ENCODE measurements around the gene HERC4.

Gene HERC4

DNA sequence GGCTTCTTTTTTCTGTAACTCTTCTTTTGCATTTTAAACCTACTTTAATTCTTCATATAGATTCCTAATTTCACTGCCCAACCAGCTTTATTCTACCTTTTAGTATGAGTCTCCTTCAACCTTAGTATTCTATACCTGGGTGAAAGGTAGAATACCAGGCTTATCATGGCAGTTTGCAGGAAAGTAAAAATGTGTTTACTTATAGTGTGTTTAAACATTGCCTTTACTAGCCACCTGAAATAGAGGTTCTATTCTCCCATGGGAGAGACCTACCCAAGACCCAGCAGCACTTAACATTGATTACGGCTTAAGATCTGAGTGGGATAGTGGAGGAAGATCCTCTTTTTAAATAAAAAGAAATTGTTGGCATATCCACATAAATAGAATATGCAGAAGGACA, 32.6 kb upstream of the HERC4 start:
- Histone ChIP-seq H3K27me3 (ENCODE audit: insufficient read depth, low read depth) (no peaks in the 10 kb centered on the region), H2AFZ (ENCODE audit: low read depth) (no peak overlapping the region), H3K4me3 (IDR thresholded peaks at IDR 0.05; ENCODE audit: insufficient read depth, low read depth, low read length) (no peak overlapping the region), H3K36me3 (ENCODE audit: insufficient read depth) (no peaks in the 10 kb centered on the region), H3K79me2 (ENCODE audit: insufficient read depth, low read depth) (no peaks in the 10 kb centered on the region), H3K4me2 (no peak overlapping the region), H3K27ac (no peak overlapping the region), H3K9ac (no peak overlapping the region), H3K4me1 (ENCODE audit: low read depth, poor library complexity, severe bottlenecking) (no peaks in the 10 kb centered on the region), H4K20me1 (ENCODE audit: insufficient read depth) (no peaks in the 10 kb centered on the region)
- TF ChIP-seq, protein P1, sequence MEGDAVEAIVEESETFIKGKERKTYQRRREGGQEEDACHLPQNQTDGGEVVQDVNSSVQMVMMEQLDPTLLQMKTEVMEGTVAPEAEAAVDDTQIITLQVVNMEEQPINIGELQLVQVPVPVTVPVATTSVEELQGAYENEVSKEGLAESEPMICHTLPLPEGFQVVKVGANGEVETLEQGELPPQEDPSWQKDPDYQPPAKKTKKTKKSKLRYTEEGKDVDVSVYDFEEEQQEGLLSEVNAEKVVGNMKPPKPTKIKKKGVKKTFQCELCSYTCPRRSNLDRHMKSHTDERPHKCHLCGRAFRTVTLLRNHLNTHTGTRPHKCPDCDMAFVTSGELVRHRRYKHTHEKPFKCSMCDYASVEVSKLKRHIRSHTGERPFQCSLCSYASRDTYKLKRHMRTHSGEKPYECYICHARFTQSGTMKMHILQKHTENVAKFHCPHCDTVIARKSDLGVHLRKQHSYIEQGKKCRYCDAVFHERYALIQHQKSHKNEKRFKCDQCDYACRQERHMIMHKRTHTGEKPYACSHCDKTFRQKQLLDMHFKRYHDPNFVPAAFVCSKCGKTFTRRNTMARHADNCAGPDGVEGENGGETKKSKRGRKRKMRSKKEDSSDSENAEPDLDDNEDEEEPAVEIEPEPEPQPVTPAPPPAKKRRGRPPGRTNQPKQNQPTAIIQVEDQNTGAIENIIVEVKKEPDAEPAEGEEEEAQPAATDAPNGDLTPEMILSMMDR (conservative IDR thresholded peaks at IDR 0.05; ENCODE audit: low read depth, low read length) = no peak

GRCh38 chr10:68106656-68107055, 31.6 kb upstream of the HERC4 start:
- no peak overlapping the region for H3K4me2 ChIP-seq
- H3K27ac ChIP-seq = no peak overlapping the region
- no peaks in the 10 kb centered on the region for H3K4me1 ChIP-seq (ENCODE audit: low read depth, poor library complexity, severe bottlenecking)
- no peak overlapping the region for H3K4me3 ChIP-seq (IDR thresholded peaks at IDR 0.05; ENCODE audit: insufficient read depth, low read depth, low read length)
- H2AFZ ChIP-seq (ENCODE audit: low read depth) = no peak overlapping the region
- no peak overlapping the region for H3K9ac ChIP-seq
- H3K36me3 ChIP-seq (ENCODE audit: insufficient read depth) = no peaks in the 10 kb centered on the region
- H3K79me2 ChIP-seq (ENCODE audit: insufficient read depth, low read depth) = no peaks in the 10 kb centered on the region
- TF ChIP-seq, protein P1 (conservative IDR thresholded peaks at IDR 0.05; ENCODE audit: low read depth, low read length) = no peak
- no peaks in the 10 kb centered on the region for H4K20me1 ChIP-seq (ENCODE audit: insufficient read depth)
- no peaks in the 10 kb centered on the region for H3K27me3 ChIP-seq (ENCODE audit: insufficient read depth, low read depth)

GRCh38 chr10:68105820-68106219, 30.7 kb upstream of the HERC4 start:
- TF ChIP-seq, protein P1 (conservative IDR thresholded peaks at IDR 0.05; ENCODE audit: low read depth, low read length) = no peak
- H3K4me3 ChIP-seq (IDR thresholded peaks at IDR 0.05; ENCODE audit: insufficient read depth, low read depth, low read length) = no peak overlapping the region
- H3K9ac ChIP-seq = no peak overlapping the region
- no peaks in the 10 kb centered on the region for H3K4me1 ChIP-seq (ENCODE audit: low read depth, poor library complexity, severe bottlenecking)
- no peaks in the 10 kb centered on the region for H3K36me3 ChIP-seq (ENCODE audit: insufficient read depth)
- no peaks in the 10 kb centered on the region for H3K79me2 ChIP-seq (ENCODE audit: insufficient read depth, low read depth)
- H3K4me2 ChIP-seq = no peak overlapping the region
- no peaks in the 10 kb centered on the region for H3K27me3 ChIP-seq (ENCODE audit: insufficient read depth, low read depth)
- H4K20me1 ChIP-seq (ENCODE audit: insufficient read depth) = no peaks in the 10 kb centered on the region
- H2AFZ ChIP-seq (ENCODE audit: low read depth) = no peak overlapping the region
- no peak overlapping the region for H3K27ac ChIP-seq

- H3K36me3 ChIP-seq (ENCODE audit: insufficient read depth) = no peaks in the 10 kb centered on the region
These were observed 28.8 kb upstream of the HERC4 start for GRCh38 chr10:68103901-68104300.

More at GRCh38 chr10:68103901-68104300, 28.8 kb upstream of the HERC4 start:
- no peak overlapping the region for H3K4me2 ChIP-seq
- no peak overlapping the region for H3K4me3 ChIP-seq (IDR thresholded peaks at IDR 0.05; ENCODE audit: insufficient read depth, low read depth, low read length)
- no peaks in the 10 kb centered on the region for H3K79me2 ChIP-seq (ENCODE audit: insufficient read depth, low read depth)
- H3K27me3 ChIP-seq (ENCODE audit: insufficient read depth, low read depth) = no peaks in the 10 kb centered on the region
- no peaks in the 10 kb centered on the region for H3K4me1 ChIP-seq (ENCODE audit: low read depth, poor library complexity, severe bottlenecking)
- H3K9ac ChIP-seq = no peak overlapping the region
- no peak overlapping the region for H2AFZ ChIP-seq (ENCODE audit: low read depth)
- TF ChIP-seq, protein P1 (conservative IDR thresholded peaks at IDR 0.05; ENCODE audit: low read depth, low read length) = no peak
- no peaks in the 10 kb centered on the region for H4K20me1 ChIP-seq (ENCODE audit: insufficient read depth)
- H3K27ac ChIP-seq = no peak overlapping the region

All from KMS-11 (cell line).